Measurements from ENCODE around the gene BICRAL. TPM values are rescaled to one million over a fixed set of nuclear protein-coding genes. Genes with fewer than 3 reads are reported as not detected.

BICRAL gene
- polyA plus RNA-seq, 1 donor: 13.0 TPM

DNA sequence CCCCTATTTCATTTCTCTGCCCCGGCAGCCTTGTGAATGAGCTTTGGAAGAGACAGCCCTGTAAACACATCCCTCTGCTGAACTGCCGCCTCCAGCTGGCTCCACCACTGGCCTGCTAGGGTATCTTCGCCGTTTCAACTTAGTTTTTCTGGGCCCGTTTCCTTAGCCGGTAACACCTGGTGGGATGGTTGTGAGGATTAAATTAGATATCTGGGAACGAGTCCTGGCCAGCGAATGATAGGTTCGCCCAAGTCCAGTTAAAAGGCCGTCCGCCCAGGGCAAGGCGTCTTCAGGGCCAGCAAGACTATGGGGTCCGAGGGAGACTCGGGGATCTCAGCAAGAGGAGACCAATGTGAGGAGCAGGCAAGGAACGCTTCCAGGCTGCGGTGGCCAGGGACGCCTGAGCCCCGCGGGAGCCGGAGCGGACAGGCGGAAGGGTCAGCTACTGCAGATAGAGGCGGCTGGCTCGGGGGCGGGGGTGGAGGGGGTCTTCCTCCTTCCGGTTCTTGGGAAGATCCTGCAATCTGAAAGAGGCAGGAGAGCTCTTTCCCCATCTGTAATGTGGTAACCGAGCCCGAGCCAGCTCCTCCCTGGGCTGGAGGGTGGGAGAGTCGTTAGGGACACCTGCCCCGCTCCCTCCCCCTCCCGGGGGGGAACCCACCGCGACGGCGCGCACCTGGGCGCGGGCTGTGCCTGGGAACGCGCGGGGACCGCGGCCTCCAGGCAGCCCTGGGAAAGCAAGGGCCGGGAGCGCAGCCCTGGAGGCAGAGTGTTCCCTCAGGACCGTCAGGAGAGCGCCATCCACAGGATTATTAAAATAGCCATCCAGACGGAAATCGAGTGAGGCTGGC, 129.5 kb downstream of the BICRAL start:
- H3K27ac ChIP-seq (ENCODE audit: low read length): peak overlapping the region; percentile 54
- peak; percentile 37 to 65 for DNase-seq
- no peaks in the 10 kb centered on the region for H3K27me3 ChIP-seq (ENCODE audit: control insufficient read depth, insufficient read depth, low read length)
- no CpG with 5 or more reads among the region's 49 CpGs for WGBS (ENCODE audit: insufficient coverage, low lambda C conversion rate)
- H3K4me3 ChIP-seq (ENCODE audit: low read length): peak overlapping the region; percentile 38
- no peaks in the 10 kb centered on the region for H3K36me3 ChIP-seq (ENCODE audit: control insufficient read depth, insufficient read depth, low read length)
- H3K9me3 ChIP-seq (ENCODE audit: control insufficient read depth, low read depth, low read length): no peaks in the 10 kb centered on the region
- H3K4me1 ChIP-seq (ENCODE audit: control insufficient read depth, insufficient read depth, low read length): no peaks in the 10 kb centered on the region

- Histone ChIP-seq H3K4me1 (ENCODE audit: control insufficient read depth, insufficient read depth, low read length) (no peaks in the 10 kb centered on the region), H3K27ac (ENCODE audit: low read length) (no peak overlapping the region), H3K36me3 (ENCODE audit: control insufficient read depth, insufficient read depth, low read length) (no peaks in the 10 kb centered on the region), H3K9me3 (ENCODE audit: control insufficient read depth, low read depth, low read length) (no peaks in the 10 kb centered on the region), H3K4me3 (ENCODE audit: low read length) (no peak overlapping the region), H3K27me3 (ENCODE audit: control insufficient read depth, insufficient read depth, low read length) (no peaks in the 10 kb centered on the region)
- DNase-seq: no peak
- 73% methylated on average over 2 of the region's 4 CpGs for WGBS (ENCODE audit: insufficient coverage, low lambda C conversion rate)
Observed at GRCh38 chr6:42914546-42914945, 132.7 kb downstream of the BICRAL start.

GRCh38 chr6:42915732-42916131, 133.9 kb downstream of the BICRAL start, which contains the start of gene PTCRA:
PTCRA (plus strand) TSS chr6:42916053; CDS start chr6:42916070, 17 bp downstream.
- Histone ChIP-seq H3K9me3 (ENCODE audit: control insufficient read depth, low read depth, low read length) (no peaks in the 10 kb centered on the region), H3K27me3 (ENCODE audit: control insufficient read depth, insufficient read depth, low read length) (no peaks in the 10 kb centered on the region), H3K4me3 (ENCODE audit: low read length) (no peak within 1 kb of the TSS), H3K36me3 (ENCODE audit: control insufficient read depth, insufficient read depth, low read length) (no peaks in the 10 kb centered on the region), H3K27ac (ENCODE audit: low read length) (no peak within 1 kb of the TSS), H3K4me1 (ENCODE audit: control insufficient read depth, insufficient read depth, low read length) (no peaks in the 10 kb centered on the region)
- no peak for DNase-seq
- no CpG with 5 or more reads among the region's 10 CpGs for WGBS (ENCODE audit: insufficient coverage, low lambda C conversion rate)

- H3K4me3 ChIP-seq (ENCODE audit: low read length): no peak overlapping the region
- no peaks in the 10 kb centered on the region for H3K4me1 ChIP-seq (ENCODE audit: control insufficient read depth, insufficient read depth, low read length)
- no peaks in the 10 kb centered on the region for H3K9me3 ChIP-seq (ENCODE audit: control insufficient read depth, low read depth, low read length)
- WGBS (ENCODE audit: insufficient coverage, low lambda C conversion rate): no CpG with 5 or more reads among the region's 1 CpG
- H3K27me3 ChIP-seq (ENCODE audit: control insufficient read depth, insufficient read depth, low read length): no peaks in the 10 kb centered on the region
- no peaks in the 10 kb centered on the region for H3K36me3 ChIP-seq (ENCODE audit: control insufficient read depth, insufficient read depth, low read length)
- DNase-seq: no peak
- no peak overlapping the region for H3K27ac ChIP-seq (ENCODE audit: low read length)
Observed at GRCh38 chr6:42916288-42916687, 134.4 kb downstream of the BICRAL start.

Other genes starting within 250 kb of the BICRAL start
- 24.5 TPM for gene UBR2, start 218.0 kb upstream of the BICRAL start, polyA plus RNA-seq
- 1.5 TPM for gene PRPH2, start 59.5 kb upstream of the BICRAL start, polyA plus RNA-seq
- 23.6 TPM for gene TBCC, start 35.9 kb upstream of the BICRAL start, polyA plus RNA-seq
- 90.6 TPM for gene RPL7L1, start 97.6 kb downstream of the BICRAL start, polyA plus RNA-seq
- gene PTCRA, start 134.0 kb downstream of the BICRAL start, polyA plus RNA-seq: 0.15 TPM
- gene CNPY3, start 147.4 kb downstream of the BICRAL start, polyA plus RNA-seq: 53.0 TPM
- gene GNMT, start 178.7 kb downstream of the BICRAL start, polyA plus RNA-seq: 0.54 TPM
- 35.7 TPM for gene PEX6, start 197.1 kb downstream of the BICRAL start, polyA plus RNA-seq
- gene PPP2R5D, start 202.5 kb downstream of the BICRAL start, polyA plus RNA-seq: 62.0 TPM
- 73.8 TPM for gene MEA1, start 231.9 kb downstream of the BICRAL start, polyA plus RNA-seq
- gene KLHDC3, start 232.2 kb downstream of the BICRAL start, polyA plus RNA-seq: 91.8 TPM
- gene RRP36, start 239.6 kb downstream of the BICRAL start, polyA plus RNA-seq: 52.1 TPM